ENCODE data around the gene PTP4A2.

- no peak for TF ChIP-seq CTCF (IDR thresholded peaks at IDR 0.05)
- no peak for TF ChIP-seq POLR2AphosphoS5 (IDR thresholded peaks at IDR 0.05)
Observed at GRCh38 chr1:31875636-31876236, 62.4 kb downstream of the PTP4A2 start.
